NT2/D1 (cell line): ENCODE data around the gene GRB7.

Experiments used
- SUZ12 ChIP-seq: IDR thresholded peaks from 2 replicates; pipeline ENCODE4 v1.6.1; 2011; ENCODE audit not compliant: insufficient read length, insufficient read depth; ENCODE audit errors: extremely low read depth
- YY1 ChIP-seq: IDR thresholded peaks from 2 replicates; pipeline ENCODE4 v1.6.1; 2011; ENCODE audit not compliant: insufficient read length, insufficient read depth
- ZNF274 ChIP-seq: IDR thresholded peaks from 2 replicates; pipeline ENCODE4 v1.6.1; 2011; ENCODE audit warnings: mild to moderate bottlenecking, low read depth, low read length

DNA sequence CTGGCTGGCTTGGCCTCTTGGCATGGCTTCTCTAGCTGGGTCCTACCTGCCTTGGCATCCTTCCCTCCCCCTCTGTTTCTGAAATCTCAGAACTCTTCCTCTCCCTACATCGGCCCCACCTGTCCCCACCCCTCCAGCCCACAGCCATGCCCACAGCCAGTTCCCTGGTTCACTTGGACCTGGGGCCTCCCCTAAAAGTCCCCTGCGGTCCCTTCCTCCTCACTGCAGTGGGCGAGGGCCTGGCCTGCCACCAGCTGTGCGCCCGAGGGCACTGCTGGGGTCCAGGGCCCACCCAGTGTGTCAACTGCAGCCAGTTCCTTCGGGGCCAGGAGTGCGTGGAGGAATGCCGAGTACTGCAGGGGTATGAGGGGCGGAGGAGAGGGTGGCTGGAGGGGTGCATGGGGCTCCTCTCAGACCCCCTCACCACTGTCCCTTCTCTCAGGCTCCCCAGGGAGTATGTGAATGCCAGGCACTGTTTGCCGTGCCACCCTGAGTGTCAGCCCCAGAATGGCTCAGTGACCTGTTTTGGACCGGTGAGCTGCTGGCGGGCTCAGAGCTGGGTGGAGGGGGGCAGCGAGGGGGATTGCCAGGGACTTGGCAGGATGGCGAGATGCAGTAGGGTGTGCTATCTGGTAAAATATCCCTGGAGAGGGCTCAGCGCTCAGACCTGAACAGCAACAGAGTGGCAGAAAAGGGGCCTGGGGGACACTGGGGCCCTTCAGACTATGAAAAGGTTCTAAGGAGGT lies 21.5 kb upstream of the GRB7 start:
- TF ChIP-seq YY1 (no peak), SUZ12 (no peak), ZNF274 (no peak)
